Suprapubic skin (tissue), 4 donors: ENCODE results near the gene RAB3GAP2. TPM values are rescaled to one million over a fixed set of nuclear protein-coding genes. Genes with fewer than 3 reads are reported as not detected.

Experiments
- DNase-seq, 2 donors: peaks; one replicate each; pipeline ENCODE4 v3.0.0-alpha.2; 2019; ENCODE audit warnings: low spot score in 2 of 2
- H3K27ac ChIP-seq: fragments of 200-600 bp; sonication (generic); one replicate; pipeline ENCODE4 v1.5.1; 2019
- H3K27me3 ChIP-seq: fragments of 200-600 bp; sonication (generic); one replicate; pipeline ENCODE4 v1.5.1; 2019
- H3K36me3 ChIP-seq: fragments of 200-600 bp; sonication (generic); one replicate; pipeline ENCODE4 v1.5.1; 2019
- H3K4me1 ChIP-seq: fragments of 200-600 bp; sonication (generic); one replicate; pipeline ENCODE4 v1.5.1; 2019
- H3K4me3 ChIP-seq: fragments of 200-600 bp; sonication (generic); one replicate; pipeline ENCODE4 v1.5.1; 2019; ENCODE audit warnings: mild to moderate bottlenecking
- H3K9me3 ChIP-seq: fragments of 200-600 bp; sonication (generic); one replicate; pipeline ENCODE4 v1.5.1; 2019
- EP300 ChIP-seq: sonication (generic); formaldehyde crosslinking; IDR thresholded peaks from one replicate; pipeline ENCODE4 v1.6.1; 2017; ENCODE audit warnings: antibody characterized with exemption
- POLR2A ChIP-seq, 2 donors: fragments of 450-650 bp; IDR thresholded peaks; one replicate each; pipeline ENCODE4 v1.6.1; 2017; ENCODE audit warnings: antibody characterized with exemption in 2 of 2, mild to moderate bottlenecking in 2 of 2, moderate library complexity in 2 of 2
- POLR2AphosphoS5 ChIP-seq, 3 donors: sonication (generic); formaldehyde crosslinking; IDR thresholded peaks; one replicate each; pipeline ENCODE4 v1.6.1; 2017; ENCODE audit warnings: antibody characterized with exemption in 3 of 3
- total RNA-seq, 4 donors: library from RNA; depleted of rRNA; stranded (reverse); fragments of >200 nt; gene quantifications; one replicate each; pipeline ENCODE4 v1.1.0, GENCODE V29; 2016

The RAB3GAP2 gene
- total RNA-seq, 4 donors from 2014 or later: 15.3 to 31.8 (median 18.3) TPM

DNA sequence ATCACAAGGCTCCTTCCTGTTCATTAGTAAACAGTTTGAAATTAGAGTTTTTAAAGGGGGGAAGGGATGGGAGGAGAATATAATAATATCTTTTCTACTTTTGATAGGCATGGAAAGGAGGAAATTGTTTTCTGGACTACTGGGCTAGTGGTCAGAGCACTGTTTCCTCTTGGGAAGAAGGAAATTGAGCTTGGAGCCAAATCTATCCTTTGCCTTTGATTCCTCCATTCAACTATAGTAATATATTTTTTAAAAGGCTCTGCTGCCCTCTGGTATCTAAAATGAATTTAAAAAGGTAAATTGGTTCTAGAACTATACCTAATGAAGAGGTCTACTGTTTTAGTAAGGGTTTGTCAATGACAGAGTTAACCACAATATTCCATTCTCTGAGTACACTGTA lies 172.4 kb downstream of the RAB3GAP2 start:
- Histone ChIP-seq H3K27me3 (no peaks in the 10 kb centered on the region), H3K36me3 (peaks cover 68% of the 10 kb centered on the region), H3K4me3 (no peak overlapping the region), H3K27ac (no peak overlapping the region), H3K4me1 (peaks cover 8% of the 10 kb centered on the region), H3K9me3 (no peaks in the 10 kb centered on the region)
- TF ChIP-seq EP300 (no peak), POLR2A (IDR thresholded peaks at IDR 0.05) (no peak), POLR2AphosphoS5 (IDR thresholded peaks at IDR 0.05) (no peak)
- DNase-seq: no peak

Other genes starting within 250 kb of the RAB3GAP2 start
- gene EPRS1, start 225.9 kb downstream of the RAB3GAP2 start, total RNA-seq: 10 to 100 TPM; 26.2 to 53.0 (median 46.4) TPM
- gene BPNT1, start 182.7 kb downstream of the RAB3GAP2 start, total RNA-seq: 10 to 100 TPM; 18.4 to 25.6 (median 20.2) TPM
- gene IARS2, start 178.3 kb downstream of the RAB3GAP2 start, total RNA-seq: 10 to 100 TPM; 49.7 to 73.3 (median 64.6) TPM